ENCODE measurements around the gene C19orf47. TPM values are rescaled to one million over a fixed set of nuclear protein-coding genes. Genes with fewer than 3 reads are reported as not detected.
"Not testable (repeated sequence)": the region's sequence is repeated elsewhere in the genome, so short reads cannot be mapped to it uniquely, and the experiment has no call there.

Gene C19orf47
- polyA plus RNA-seq, 2 donors: 13.8 to 15.4 TPM

GRCh38 chr19:40377876-40378385, 29.7 kb upstream of the C19orf47 start:
- Histone ChIP-seq H3K4me1 (ENCODE audit: control insufficient read depth in 2 of 2, insufficient read depth in 2 of 2, low read length in 1 of 2) (no peaks in the 10 kb centered on the region), H3K36me3 (ENCODE audit: control insufficient read depth in 2 of 2, insufficient read depth in 2 of 2, low read length in 1 of 2) (peaks cover 7 to 30% of the 10 kb centered on the region in 2 donors), H3K4me3 (ENCODE audit: low read depth in 1 of 2, low read length in 2 of 2) (no peak overlapping the region), H3K27ac (ENCODE audit: low read depth in 2 of 2, low read length in 1 of 2) (no peak overlapping the region), H3K9me3 (ENCODE audit: control insufficient read depth in 2 of 2, insufficient read depth in 1 of 2, low read depth in 1 of 2, low read length in 1 of 2) (no peaks in the 10 kb centered on the region), H3K27me3 (ENCODE audit: control insufficient read depth in 1 of 2, insufficient read depth in 2 of 2, low read length in 2 of 2) (no peaks in the 10 kb centered on the region)
- 87 to 89% methylated on average over 24 to 25 of the region's 25 CpGs for WGBS, 2 donors

- H3K4me1 ChIP-seq (ENCODE audit: control insufficient read depth in 2 of 2, insufficient read depth in 2 of 2, low read length in 1 of 2): no peaks in the 10 kb centered on the region
- 93 to 94% methylated on average over 17 of the region's 17 CpGs for WGBS, 2 donors
- no peak overlapping the region for H3K27ac ChIP-seq (ENCODE audit: low read depth in 2 of 2, low read length in 1 of 2)
- H3K27me3 ChIP-seq (ENCODE audit: control insufficient read depth in 1 of 2, insufficient read depth in 2 of 2, low read length in 2 of 2): no peaks in the 10 kb centered on the region
- peaks cover 7 to 35% of the 10 kb centered on the region in 2 donors for H3K36me3 ChIP-seq (ENCODE audit: control insufficient read depth in 2 of 2, insufficient read depth in 2 of 2, low read length in 1 of 2)
- no peaks in the 10 kb centered on the region for H3K9me3 ChIP-seq (ENCODE audit: control insufficient read depth in 2 of 2, insufficient read depth in 1 of 2, low read depth in 1 of 2, low read length in 1 of 2)
- H3K4me3 ChIP-seq (ENCODE audit: low read depth in 1 of 2, low read length in 2 of 2): no peak overlapping the region
Observed at GRCh38 chr19:40376286-40376862, 28.2 kb upstream of the C19orf47 start.

- Histone ChIP-seq H3K27ac (ENCODE audit: low read depth in 2 of 2, low read length in 1 of 2) (no peak overlapping the region), H3K4me1 (ENCODE audit: control insufficient read depth in 2 of 2, insufficient read depth in 2 of 2, low read length in 1 of 2) (no peaks in the 10 kb centered on the region), H3K9me3 (ENCODE audit: control insufficient read depth in 2 of 2, insufficient read depth in 1 of 2, low read depth in 1 of 2, low read length in 1 of 2) (no peaks in the 10 kb centered on the region), H3K27me3 (ENCODE audit: control insufficient read depth in 1 of 2, insufficient read depth in 2 of 2, low read length in 2 of 2) (no peaks in the 10 kb centered on the region), H3K36me3 (ENCODE audit: control insufficient read depth in 2 of 2, insufficient read depth in 2 of 2, low read length in 1 of 2) (peaks cover 7 to 30% of the 10 kb centered on the region in 2 donors), H3K4me3 (ENCODE audit: low read depth in 1 of 2, low read length in 2 of 2) (no peak overlapping the region)
- WGBS, 2 donors: 95% methylated on average over 7 of the region's 7 CpGs
Observed at GRCh38 chr19:40374084-40374483, 25.9 kb upstream of the C19orf47 start.

- H3K27me3 ChIP-seq (ENCODE audit: control insufficient read depth in 1 of 2, insufficient read depth in 2 of 2, low read length in 2 of 2): no peaks in the 10 kb centered on the region
- no peaks in the 10 kb centered on the region for H3K4me1 ChIP-seq (ENCODE audit: control insufficient read depth in 2 of 2, insufficient read depth in 2 of 2, low read length in 1 of 2)
- WGBS, 2 donors: 95 to 96% methylated on average over 5 of the region's 5 CpGs
- peaks cover 6 to 19% of the 10 kb centered on the region in 2 donors for H3K36me3 ChIP-seq (ENCODE audit: control insufficient read depth in 2 of 2, insufficient read depth in 2 of 2, low read length in 1 of 2)
- H3K27ac ChIP-seq (ENCODE audit: low read depth in 2 of 2, low read length in 1 of 2): no peak overlapping the region
- H3K9me3 ChIP-seq (ENCODE audit: control insufficient read depth in 2 of 2, insufficient read depth in 1 of 2, low read depth in 1 of 2, low read length in 1 of 2): no peaks in the 10 kb centered on the region
- H3K4me3 ChIP-seq (ENCODE audit: low read depth in 1 of 2, low read length in 2 of 2): no peak overlapping the region
Observed at GRCh38 chr19:40371802-40372122, 23.6 kb upstream of the C19orf47 start.

GRCh38 chr19:40370997-40371801, 23.0 kb upstream of the C19orf47 start:
- H3K27ac ChIP-seq (ENCODE audit: low read depth in 2 of 2, low read length in 1 of 2): no peak overlapping the region
- H3K4me1 ChIP-seq (ENCODE audit: control insufficient read depth in 2 of 2, insufficient read depth in 2 of 2, low read length in 1 of 2): no peaks in the 10 kb centered on the region
- H3K36me3 ChIP-seq (ENCODE audit: control insufficient read depth in 2 of 2, insufficient read depth in 2 of 2, low read length in 1 of 2): peaks cover 8 to 19% of the 10 kb centered on the region in 2 donors
- WGBS, 2 donors: 90 to 91% methylated on average over 7 of the region's 7 CpGs
- no peaks in the 10 kb centered on the region for H3K9me3 ChIP-seq (ENCODE audit: control insufficient read depth in 2 of 2, insufficient read depth in 1 of 2, low read depth in 1 of 2, low read length in 1 of 2)
- H3K27me3 ChIP-seq (ENCODE audit: control insufficient read depth in 1 of 2, insufficient read depth in 2 of 2, low read length in 2 of 2): no peaks in the 10 kb centered on the region
- H3K4me3 ChIP-seq (ENCODE audit: low read depth in 1 of 2, low read length in 2 of 2): no peak overlapping the region

- H3K27ac ChIP-seq (ENCODE audit: low read depth in 2 of 2, low read length in 1 of 2); H3K4me1 ChIP-seq (ENCODE audit: control insufficient read depth in 2 of 2, insufficient read depth in 2 of 2, low read length in 1 of 2); H3K9me3 ChIP-seq (ENCODE audit: control insufficient read depth in 2 of 2, insufficient read depth in 1 of 2, low read depth in 1 of 2, low read length in 1 of 2); H3K27me3 ChIP-seq (ENCODE audit: control insufficient read depth in 1 of 2, insufficient read depth in 2 of 2, low read length in 2 of 2); H3K4me3 ChIP-seq (ENCODE audit: low read depth in 1 of 2, low read length in 2 of 2): not testable (repeated sequence)
- 87 to 94% methylated on average over 3 of the region's 3 CpGs for WGBS, 2 donors
- peaks cover 8 to 19% of the 10 kb centered on the region in 2 donors for H3K36me3 ChIP-seq (ENCODE audit: control insufficient read depth in 2 of 2, insufficient read depth in 2 of 2, low read length in 1 of 2)
Observed at GRCh38 chr19:40370253-40370652, 22.1 kb upstream of the C19orf47 start.

- H3K36me3 ChIP-seq (ENCODE audit: control insufficient read depth in 2 of 2, insufficient read depth in 2 of 2, low read length in 1 of 2): peaks cover 8 to 19% of the 10 kb centered on the region in 2 donors
- H3K27ac ChIP-seq (ENCODE audit: low read depth in 2 of 2, low read length in 1 of 2): no peak overlapping the region
- no peak overlapping the region for H3K4me3 ChIP-seq (ENCODE audit: low read depth in 1 of 2, low read length in 2 of 2)
- H3K27me3 ChIP-seq (ENCODE audit: control insufficient read depth in 1 of 2, insufficient read depth in 2 of 2, low read length in 2 of 2): no peaks in the 10 kb centered on the region
- H3K9me3 ChIP-seq (ENCODE audit: control insufficient read depth in 2 of 2, insufficient read depth in 1 of 2, low read depth in 1 of 2, low read length in 1 of 2): no peaks in the 10 kb centered on the region
- peaks cover 0 to 4% of the 10 kb centered on the region in 2 donors for H3K4me1 ChIP-seq (ENCODE audit: control insufficient read depth in 2 of 2, insufficient read depth in 2 of 2, low read length in 1 of 2)
- 91% methylated on average over 12 of the region's 12 CpGs for WGBS, 2 donors
Observed at GRCh38 chr19:40369797-40370196, 21.6 kb upstream of the C19orf47 start.

GRCh38 chr19:40367577-40368434, 19.6 kb upstream of the C19orf47 start:
- Histone ChIP-seq H3K27ac (ENCODE audit: low read depth in 2 of 2, low read length in 1 of 2) (no peak overlapping the region), H3K36me3 (ENCODE audit: control insufficient read depth in 2 of 2, insufficient read depth in 2 of 2, low read length in 1 of 2) (peaks cover 8 to 13% of the 10 kb centered on the region in 2 donors), H3K4me3 (ENCODE audit: low read depth in 1 of 2, low read length in 2 of 2) (no peak overlapping the region), H3K4me1 (ENCODE audit: control insufficient read depth in 2 of 2, insufficient read depth in 2 of 2, low read length in 1 of 2) (peaks cover 0 to 4% of the 10 kb centered on the region in 2 donors), H3K9me3 (ENCODE audit: control insufficient read depth in 2 of 2, insufficient read depth in 1 of 2, low read depth in 1 of 2, low read length in 1 of 2) (no peaks in the 10 kb centered on the region), H3K27me3 (ENCODE audit: control insufficient read depth in 1 of 2, insufficient read depth in 2 of 2, low read length in 2 of 2) (no peaks in the 10 kb centered on the region)
- 85 to 90% methylated on average over 16 of the region's 16 CpGs for WGBS, 2 donors

GRCh38 chr19:40366697-40367561, 18.7 kb upstream of the C19orf47 start:
- Histone ChIP-seq H3K4me3 (ENCODE audit: low read depth in 1 of 2, low read length in 2 of 2) (no peak overlapping the region), H3K27ac (ENCODE audit: low read depth in 2 of 2, low read length in 1 of 2) (no peak overlapping the region), H3K27me3 (ENCODE audit: control insufficient read depth in 1 of 2, insufficient read depth in 2 of 2, low read length in 2 of 2) (no peaks in the 10 kb centered on the region), H3K4me1 (ENCODE audit: control insufficient read depth in 2 of 2, insufficient read depth in 2 of 2, low read length in 1 of 2) (peaks cover 0 to 4% of the 10 kb centered on the region in 2 donors), H3K9me3 (ENCODE audit: control insufficient read depth in 2 of 2, insufficient read depth in 1 of 2, low read depth in 1 of 2, low read length in 1 of 2) (no peaks in the 10 kb centered on the region), H3K36me3 (ENCODE audit: control insufficient read depth in 2 of 2, insufficient read depth in 2 of 2, low read length in 1 of 2) (peaks cover 8 to 13% of the 10 kb centered on the region in 2 donors)
- WGBS, 2 donors: 86% methylated on average over 27 of the region's 27 CpGs

Data from esophagus (tissue), 2 donors.